Esophagus muscularis mucosa (tissue), 4 donors: ENCODE results near the gene ZNF629. TPM values are rescaled to one million over a fixed set of nuclear protein-coding genes. Genes with fewer than 3 reads are reported as not detected.

ENCODE experiments used
- DNase-seq: peaks from one replicate; pipeline ENCODE4 v3.0.0-alpha.2; 2017; ENCODE audit errors: extremely low spot score
- H3K27ac ChIP-seq, 4 donors: fragments of 200-600 bp; sonication (generic); replicated peaks in 1 of 4; 1 replicate in 3 of 4; 2 replicates in 1 of 4; pipeline ENCODE4 v1.5.1; 2016 to 2019; ENCODE audit warnings: mild to moderate bottlenecking in 1 of 4
- H3K27me3 ChIP-seq, 4 donors: fragments of 200-600 bp; sonication (generic); one replicate each; pipeline versions ENCODE4 v1.5.1 to v1.6.0; 2016 to 2019
- H3K36me3 ChIP-seq, 4 donors: fragments of 200-600 bp; sonication (generic); one replicate each; pipeline ENCODE4 v1.5.1; 2016 to 2019
- H3K4me1 ChIP-seq, 4 donors: fragments of 200-600 bp; sonication (generic); one replicate each; pipeline ENCODE4 v1.5.1; 2016 to 2019
- H3K4me3 ChIP-seq, 4 donors: fragments of 200-600 bp; sonication (generic); 1 replicate in 2 of 4; 2 replicates in 2 of 4; pipeline ENCODE4 v1.5.1; 2016 to 2019; ENCODE audit warnings: mild to moderate bottlenecking in 4 of 4, moderate library complexity in 1 of 4
- H3K9me3 ChIP-seq, 4 donors: fragments of 200-600 bp; sonication (generic); 1 replicate in 3 of 4; 2 replicates in 1 of 4; pipeline ENCODE4 v1.5.1; 2016 to 2019
- CTCF ChIP-seq, 3 experiments: fragments of 200-600 bp in 2 of 3; fragments of 450-650 bp in 1 of 3; sonication (generic) in 2 of 3; IDR thresholded peaks; one replicate each; pipeline ENCODE4 v1.5.1; 2017 to 2019; ENCODE audit warnings: antibody characterized with exemption in 3 of 3, mild to moderate bottlenecking in 2 of 3, moderate library complexity in 1 of 3
- EP300 ChIP-seq: sonication (generic); formaldehyde crosslinking; IDR thresholded peaks from one replicate; pipeline ENCODE4 v1.6.1; 2017; ENCODE audit warnings: antibody characterized with exemption
- POLR2A ChIP-seq: fragments of 450-650 bp; IDR thresholded peaks from one replicate; pipeline ENCODE4 v1.6.1; 2017; ENCODE audit warnings: antibody characterized with exemption, moderate library complexity, mild to moderate bottlenecking, low read depth
- POLR2AphosphoS5 ChIP-seq, 2 donors: sonication (generic); formaldehyde crosslinking; IDR thresholded peaks; one replicate each; pipeline ENCODE4 v1.6.1; 2017; ENCODE audit warnings: antibody characterized with exemption in 2 of 2
- WGBS: methylation state at CpG from one replicate; pipeline ENCODE4 v1.1.5; 2018; 5-methylcytosine and 5-hydroxymethylcytosine counted together
- intact Hi-C: fragments of 100-400 bp; cut with DNase I; formaldehyde crosslinking; loops from one replicate; pipeline ENCODE4 v1.15.1; 2023
- total RNA-seq, 4 donors: library from RNA; depleted of rRNA; stranded (reverse); fragments of >200 nt; gene quantifications; one replicate each; pipeline versions ENCODE4 v1.1.0 to v1.2.1, GENCODE V29; 2016

The ZNF629 gene
- total RNA-seq, 4 donors from 2014 or later: 10.4 to 17.1 (median 15.4) TPM

- WGBS: 83% methylated on average over 8 of the region's 8 CpGs
- H3K9me3 ChIP-seq: no peaks in the 10 kb centered on the region
Observed at GRCh38 chr16:30797670-30798309, 10.8 kb upstream of the ZNF629 start.

GRCh38 chr16:30794634-30795033 is 7.6 kb upstream of the ZNF629 start:
- intact Hi-C loops: no loop called here
- Histone ChIP-seq H3K9me3 (no peaks in the 10 kb centered on the region), H3K27me3 (no peaks in the 10 kb centered on the region), H3K4me3 (no peak overlapping the region), H3K4me1 (no peaks in the 10 kb centered on the region), H3K36me3 (no peaks in the 10 kb centered on the region), H3K27ac (no peak overlapping the region)
- DNase-seq: no peak
- WGBS: 89% methylated on average over 3 of the region's 3 CpGs
- no peak for TF ChIP-seq POLR2A
- TF ChIP-seq POLR2AphosphoS5 (IDR thresholded peaks at IDR 0.05): no peak
- no peak for TF ChIP-seq CTCF (IDR thresholded peaks at IDR 0.05)

More at GRCh38 chr16:30797670-30798309, 10.8 kb upstream of the ZNF629 start:
- intact Hi-C loops: no loop called here
- TF ChIP-seq POLR2A (no peak), CTCF (IDR thresholded peaks at IDR 0.05) (no peak), EP300 (no peak), POLR2AphosphoS5 (IDR thresholded peaks at IDR 0.05) (no peak)
- Histone ChIP-seq H3K4me3 (no peak overlapping the region), H3K36me3 (no peaks in the 10 kb centered on the region), H3K27ac (no peak overlapping the region), H3K4me1 (no peaks in the 10 kb centered on the region), H3K27me3 (no peaks in the 10 kb centered on the region)
- no peak for DNase-seq

- H3K4me1 ChIP-seq: no peaks in the 10 kb centered on the region
- H3K27ac ChIP-seq: no peak overlapping the region
- no peaks in the 10 kb centered on the region for H3K36me3 ChIP-seq
- intact Hi-C loops: no loop called here
- 88% methylated on average over 2 of the region's 7 CpGs for WGBS
- H3K27me3 ChIP-seq: no peaks in the 10 kb centered on the region
- TF ChIP-seq EP300 (no peak), POLR2A (no peak), CTCF (IDR thresholded peaks at IDR 0.05) (no peak), POLR2AphosphoS5 (IDR thresholded peaks at IDR 0.05) (no peak)
- no peaks in the 10 kb centered on the region for H3K9me3 ChIP-seq
- DNase-seq: no peak
- H3K4me3 ChIP-seq: no peak overlapping the region
Observed at GRCh38 chr16:30793508-30794069, 6.6 kb upstream of the ZNF629 start.

GRCh38 chr16:30787613-30788378 is 791 bp upstream of the ZNF629 start:
- intact Hi-C loops: loop anchor here (2.0 kb wide), 1 partner anchor 17 kb away; no protein-coding TSS in a partner anchor
- WGBS: 45% methylated on average over 11 of the region's 11 CpGs
- H3K27me3 ChIP-seq: no peaks in the 10 kb centered on the region
- TF ChIP-seq EP300: no peak
- H3K36me3 ChIP-seq: peaks cover 14 to 24% (median 17%) of the 10 kb centered on the region in 4 donors
- H3K4me3 ChIP-seq: peak overlapping the region; percentile 77 to 99 (median 98)
- no peak for DNase-seq
- H3K9me3 ChIP-seq: no peaks in the 10 kb centered on the region
- H3K27ac ChIP-seq: peak overlapping the region; percentile 91 to 97 (median 94)
- peaks cover 19 to 39% (median 29%) of the 10 kb centered on the region in 4 donors for H3K4me1 ChIP-seq
